ENCODE data around the gene SCCPDH.

The SCCPDH gene

GRCh38 chr1:246778663-246779062 lies 54.5 kb downstream of the SCCPDH start:
- Histone ChIP-seq H3K9me2 (replicated peaks; ENCODE audit: insufficient read depth, low read length) (no peaks in the 10 kb centered on the region), H3K4me1 (ENCODE audit: low read length) (peaks cover 3% of the 10 kb centered on the region), H2AFZ (ENCODE audit: low read length) (no peak overlapping the region), H3K79me2 (ENCODE audit: low read length) (no peaks in the 10 kb centered on the region), H3F3A (ENCODE audit: insufficient read depth, low read length) (no peaks in the 10 kb centered on the region), H3K4me2 (ENCODE audit: low read depth, low read length) (no peak overlapping the region), H3K36me3 (replicated peaks; ENCODE audit: insufficient read depth, low read length) (no peaks in the 10 kb centered on the region), H3K9ac (ENCODE audit: low read length) (no peak overlapping the region), H3K27me3 (replicated peaks; ENCODE audit: insufficient read depth, low read length) (no peaks in the 10 kb centered on the region), H3K9me3 (replicated peaks; ENCODE audit: insufficient read depth, low read length) (no peaks in the 10 kb centered on the region), H4K20me1 (ENCODE audit: insufficient read depth, low read length) (no peaks in the 10 kb centered on the region), H3K4me3 (ENCODE audit: low read length) (no peak overlapping the region), H3K27ac (ENCODE audit: low read length) (no peak overlapping the region)
- TF ChIP-seq CTCF (IDR thresholded peaks at IDR 0.05; ENCODE audit: low read length) (no peak), EZH2phosphoT487 (IDR thresholded peaks at IDR 0.05; ENCODE audit: low read length) (no peak), EZH2 (optimal IDR thresholded peaks at IDR 0.05; ENCODE audit: low read depth, low read length) (no peak)
- no peak for DNase-seq

GRCh38 chr1:246779561-246780175 lies 55.5 kb downstream of the SCCPDH start:
- H3K36me3 ChIP-seq (replicated peaks; ENCODE audit: insufficient read depth, low read length) = no peaks in the 10 kb centered on the region
- no peak overlapping the region for H3K9ac ChIP-seq (ENCODE audit: low read length)
- H3F3A ChIP-seq (ENCODE audit: insufficient read depth, low read length) = no peaks in the 10 kb centered on the region
- no peak for DNase-seq
- no peaks in the 10 kb centered on the region for H3K79me2 ChIP-seq (ENCODE audit: low read length)
- H3K27ac ChIP-seq (ENCODE audit: low read length) = no peak overlapping the region
- H4K20me1 ChIP-seq (ENCODE audit: insufficient read depth, low read length) = no peaks in the 10 kb centered on the region
- no peak overlapping the region for H3K4me2 ChIP-seq (ENCODE audit: low read depth, low read length)
- no peaks in the 10 kb centered on the region for H3K9me3 ChIP-seq (replicated peaks; ENCODE audit: insufficient read depth, low read length)
- TF ChIP-seq EZH2 (optimal IDR thresholded peaks at IDR 0.05; ENCODE audit: low read depth, low read length) (no peak), EZH2phosphoT487 (IDR thresholded peaks at IDR 0.05; ENCODE audit: low read length) (no peak), CTCF (IDR thresholded peaks at IDR 0.05; ENCODE audit: low read length) (no peak)
- no peaks in the 10 kb centered on the region for H3K27me3 ChIP-seq (replicated peaks; ENCODE audit: insufficient read depth, low read length)
- H3K9me2 ChIP-seq (replicated peaks; ENCODE audit: insufficient read depth, low read length) = no peaks in the 10 kb centered on the region
- H3K4me1 ChIP-seq (ENCODE audit: low read length) = no peaks in the 10 kb centered on the region
- H3K4me3 ChIP-seq (ENCODE audit: low read length) = no peak overlapping the region
- H2AFZ ChIP-seq (ENCODE audit: low read length) = no peak overlapping the region

GRCh38 chr1:246780264-246780663 lies 56.1 kb downstream of the SCCPDH start:
- Histone ChIP-seq H3F3A (ENCODE audit: insufficient read depth, low read length) (no peaks in the 10 kb centered on the region), H3K36me3 (replicated peaks; ENCODE audit: insufficient read depth, low read length) (no peaks in the 10 kb centered on the region), H3K27ac (ENCODE audit: low read length) (no peak overlapping the region), H3K79me2 (ENCODE audit: low read length) (no peaks in the 10 kb centered on the region), H4K20me1 (ENCODE audit: insufficient read depth, low read length) (no peaks in the 10 kb centered on the region), H3K4me2 (ENCODE audit: low read depth, low read length) (no peak overlapping the region), H3K4me1 (ENCODE audit: low read length) (no peaks in the 10 kb centered on the region), H3K4me3 (ENCODE audit: low read length) (no peak overlapping the region), H3K9ac (ENCODE audit: low read length) (no peak overlapping the region), H3K27me3 (replicated peaks; ENCODE audit: insufficient read depth, low read length) (no peaks in the 10 kb centered on the region), H2AFZ (ENCODE audit: low read length) (no peak overlapping the region), H3K9me3 (replicated peaks; ENCODE audit: insufficient read depth, low read length) (no peaks in the 10 kb centered on the region), H3K9me2 (replicated peaks; ENCODE audit: insufficient read depth, low read length) (no peaks in the 10 kb centered on the region)
- no peak for TF ChIP-seq EZH2phosphoT487 (IDR thresholded peaks at IDR 0.05; ENCODE audit: low read length)
- TF ChIP-seq EZH2 (optimal IDR thresholded peaks at IDR 0.05; ENCODE audit: low read depth, low read length) = no peak
- no peak for TF ChIP-seq CTCF (IDR thresholded peaks at IDR 0.05; ENCODE audit: low read length)
- no peak for DNase-seq

Measured in MM.1S (cell line).